DND-41 (cell line): ENCODE results near the gene CDC25C.

ENCODE experiments used
- ATAC-seq: fragments of 200-7000 bp; cut with Tn5 transposase; 3 replicates; pipeline ENCODE4 v1.9.1; 2021; ENCODE audit warnings: low read depth; ENCODE audit not compliant: insufficient read depth
- DNase-seq: peaks from one replicate; pipeline ENCODE4 v3.0.0-alpha.2; 2020
- H2AFZ ChIP-seq: 2 replicates; pipeline ENCODE4 v1.6.0; 2012; ENCODE audit warnings: low read depth, low read length
- H3K27ac ChIP-seq: 2 replicates; pipeline ENCODE4 v1.5.1; 2012; ENCODE audit warnings: low read length, inconsistent platforms
- H3K27me3 ChIP-seq: fragments of 200-600 bp; sonication (generic); 2 replicates; pipeline ENCODE4 v1.6.0; 2012; ENCODE audit warnings: low read length, mild to moderate bottlenecking, inconsistent platforms; ENCODE audit not compliant: insufficient read depth, poor library complexity
- H3K36me3 ChIP-seq: 2 replicates; pipeline ENCODE4 v1.5.1; 2012; ENCODE audit warnings: low read length, inconsistent platforms; ENCODE audit not compliant: insufficient read depth
- H3K4me1 ChIP-seq: 2 replicates; pipeline ENCODE4 v1.5.1; 2012; ENCODE audit warnings: mild to moderate bottlenecking, low read length; ENCODE audit not compliant: insufficient read depth
- H3K4me2 ChIP-seq: 2 replicates; pipeline ENCODE4 v1.6.0; 2012; ENCODE audit warnings: mild to moderate bottlenecking, moderate library complexity, low read length, inconsistent platforms; ENCODE audit not compliant: insufficient read depth
- H3K4me3 ChIP-seq, 2 experiments: fragments of 200-600 bp in 1 of 2; shearing (Covaris generic) in 1 of 2; 2 replicates each; pipeline ENCODE4 v1.5.1; 2012 to 2016; ENCODE audit warnings: inconsistent platforms in 2 of 2, low read length in 2 of 2, mild to moderate bottlenecking in 2 of 2, low read depth in 1 of 2, moderate library complexity in 1 of 2
- H3K79me2 ChIP-seq: 2 replicates; pipeline ENCODE4 v1.6.0; 2012; ENCODE audit warnings: low read length, inconsistent platforms; ENCODE audit not compliant: insufficient read depth
- H3K9ac ChIP-seq: 2 replicates; pipeline ENCODE4 v1.6.0; 2012; ENCODE audit warnings: low read depth, mild to moderate bottlenecking, inconsistent platforms, low read length, moderate library complexity
- H3K9me3 ChIP-seq: 2 replicates; pipeline ENCODE4 v1.5.1; 2012; ENCODE audit warnings: low read length, moderate library complexity, mild to moderate bottlenecking, inconsistent platforms; ENCODE audit not compliant: insufficient read depth, severe bottlenecking
- H4K20me1 ChIP-seq: 2 replicates; pipeline ENCODE4 v1.6.0; 2012; ENCODE audit warnings: low read length; ENCODE audit not compliant: insufficient read depth
- EZH2 ChIP-seq: IDR thresholded peaks from 3 replicates; pipeline ENCODE4 v1.6.1; 2012; ENCODE audit warnings: borderline replicate concordance, low read depth, mild to moderate bottlenecking, moderate library complexity, low read length, inconsistent platforms; ENCODE audit not compliant: severe bottlenecking
- TF ChIP-seq, protein P1 (sequence below): IDR thresholded peaks from 2 replicates; pipeline ENCODE4 v1.5.1; 2012; ENCODE audit warnings: borderline replicate concordance, low read length, moderate library complexity, mild to moderate bottlenecking; ENCODE audit not compliant: poor library complexity, severe bottlenecking; ENCODE audit errors: extremely low read depth

Gene CDC25C

DNA sequence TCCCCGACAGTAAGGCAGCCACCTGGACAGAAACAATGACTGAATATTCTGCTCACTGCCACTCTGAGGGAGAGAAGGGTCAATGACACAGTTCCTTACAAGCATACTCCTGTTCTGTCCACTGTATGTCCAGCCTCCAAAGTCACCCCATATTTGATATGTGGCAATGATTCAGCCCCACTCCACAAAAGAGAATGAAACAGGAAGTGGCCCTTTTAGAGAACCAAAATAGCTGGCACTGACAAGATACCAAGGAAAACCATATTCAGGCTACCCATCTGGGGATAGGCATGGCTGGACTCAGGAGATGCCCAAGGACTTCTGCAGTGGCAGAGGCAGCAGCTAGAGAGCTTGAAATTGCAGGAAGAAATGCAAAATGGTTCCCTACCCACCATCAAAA lies 44.4 kb downstream of the CDC25C start:
- Histone ChIP-seq H4K20me1 (no peaks in the 10 kb centered on the region), H3K27me3 (no peaks in the 10 kb centered on the region), H3K27ac (peak overlapping the region; percentile 20; the same call in 1 of the 2 replicates), H3K79me2 (no peaks in the 10 kb centered on the region), H3K4me1 (no peaks in the 10 kb centered on the region), H3K36me3 (peaks cover 56% of the 10 kb centered on the region), H3K4me3 (no peak overlapping the region), H2AFZ (no peak overlapping the region), H3K4me2 (no peak overlapping the region), H3K9me3 (no peaks in the 10 kb centered on the region), H3K9ac (no peak overlapping the region)
- DNase-seq: no peak
- no peak for ATAC-seq
- TF ChIP-seq EZH2: no peak
- TF ChIP-seq, protein P1, sequence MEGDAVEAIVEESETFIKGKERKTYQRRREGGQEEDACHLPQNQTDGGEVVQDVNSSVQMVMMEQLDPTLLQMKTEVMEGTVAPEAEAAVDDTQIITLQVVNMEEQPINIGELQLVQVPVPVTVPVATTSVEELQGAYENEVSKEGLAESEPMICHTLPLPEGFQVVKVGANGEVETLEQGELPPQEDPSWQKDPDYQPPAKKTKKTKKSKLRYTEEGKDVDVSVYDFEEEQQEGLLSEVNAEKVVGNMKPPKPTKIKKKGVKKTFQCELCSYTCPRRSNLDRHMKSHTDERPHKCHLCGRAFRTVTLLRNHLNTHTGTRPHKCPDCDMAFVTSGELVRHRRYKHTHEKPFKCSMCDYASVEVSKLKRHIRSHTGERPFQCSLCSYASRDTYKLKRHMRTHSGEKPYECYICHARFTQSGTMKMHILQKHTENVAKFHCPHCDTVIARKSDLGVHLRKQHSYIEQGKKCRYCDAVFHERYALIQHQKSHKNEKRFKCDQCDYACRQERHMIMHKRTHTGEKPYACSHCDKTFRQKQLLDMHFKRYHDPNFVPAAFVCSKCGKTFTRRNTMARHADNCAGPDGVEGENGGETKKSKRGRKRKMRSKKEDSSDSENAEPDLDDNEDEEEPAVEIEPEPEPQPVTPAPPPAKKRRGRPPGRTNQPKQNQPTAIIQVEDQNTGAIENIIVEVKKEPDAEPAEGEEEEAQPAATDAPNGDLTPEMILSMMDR: no peak

DNA sequence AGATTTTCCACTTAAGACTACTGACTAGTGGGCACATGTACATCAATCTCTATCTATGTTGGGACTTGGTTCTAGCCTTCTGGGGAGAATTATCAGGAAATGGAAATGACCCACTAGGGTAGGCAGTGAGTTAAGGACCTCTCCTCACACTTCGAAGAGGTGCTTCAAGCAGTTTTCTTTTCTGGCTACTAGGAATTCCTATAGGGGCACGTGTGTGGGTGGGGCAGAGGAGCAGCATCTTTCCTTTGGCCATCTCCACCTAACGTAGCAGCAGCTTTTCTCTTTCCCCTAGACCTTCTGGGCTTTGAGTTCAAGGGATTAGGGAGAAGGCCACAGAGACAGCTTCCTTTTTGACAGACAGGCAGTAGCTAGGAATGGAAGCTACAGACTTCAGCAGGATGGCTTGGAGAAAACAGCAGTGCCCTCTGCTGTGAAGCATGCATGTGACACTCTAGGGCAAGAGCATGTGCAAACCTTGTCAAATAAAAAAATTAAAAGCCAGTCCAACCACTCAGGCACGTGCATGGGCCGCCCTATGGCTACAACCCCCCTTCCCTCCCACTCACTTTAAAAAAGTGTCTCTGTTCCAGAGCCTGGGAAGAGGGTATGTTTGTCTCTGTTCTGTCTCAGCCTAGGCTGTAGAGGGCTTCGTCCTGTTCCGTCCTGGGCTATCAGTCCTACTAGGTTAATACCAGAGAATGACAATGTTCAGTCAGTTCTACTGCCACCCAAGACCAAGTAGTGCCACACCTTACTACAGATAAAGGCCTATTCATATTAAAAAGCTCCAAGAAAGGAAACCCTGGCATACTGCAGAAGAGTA lies 48.5 kb downstream of the CDC25C start:
- H3K9ac ChIP-seq: no peak overlapping the region
- H3K4me3 ChIP-seq: no peak overlapping the region
- no peak overlapping the region for H3K27ac ChIP-seq
- H3K4me2 ChIP-seq: no peak overlapping the region
- no peaks in the 10 kb centered on the region for H3K27me3 ChIP-seq
- DNase-seq (peak; percentile 23), ATAC-seq (peak; percentile 75; the same call in 2 of the 3 replicates)
- H3K36me3 ChIP-seq: peaks cover 31% of the 10 kb centered on the region
- H3K79me2 ChIP-seq: no peaks in the 10 kb centered on the region
- no peaks in the 10 kb centered on the region for H3K4me1 ChIP-seq
- H3K9me3 ChIP-seq: no peaks in the 10 kb centered on the region
- TF ChIP-seq, protein P1: peak; percentile 58
- TF ChIP-seq EZH2: no peak
- H4K20me1 ChIP-seq: no peaks in the 10 kb centered on the region
- no peak overlapping the region for H2AFZ ChIP-seq

DNA sequence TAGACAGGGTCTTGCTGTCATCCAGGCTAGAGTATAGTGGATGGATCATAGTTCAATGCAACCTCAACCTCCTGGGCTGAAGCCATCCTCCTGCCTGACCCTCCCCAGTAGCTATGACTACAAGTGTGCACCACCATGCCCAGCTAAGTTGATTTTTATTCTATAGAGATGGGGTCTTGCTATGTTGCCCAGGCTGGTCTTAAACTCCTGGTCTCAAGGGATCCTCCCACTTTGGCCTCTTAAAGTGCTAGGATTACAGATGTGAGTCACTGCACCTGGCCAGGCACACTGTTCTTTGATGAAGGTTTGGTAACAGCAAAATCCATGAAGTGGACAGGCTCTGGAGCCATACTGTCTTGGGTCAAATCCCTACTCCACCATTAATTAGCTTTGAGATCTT lies 50.7 kb downstream of the CDC25C start:
- no peak for TF ChIP-seq EZH2
- TF ChIP-seq, protein P1: no peak
- Histone ChIP-seq H3K4me2 (no peak overlapping the region), H3K36me3 (peaks cover 15% of the 10 kb centered on the region; the same call in 1 of the 2 replicates), H3K27ac (no peak overlapping the region), H3K79me2 (no peaks in the 10 kb centered on the region), H2AFZ (no peak overlapping the region), H3K9me3 (no peaks in the 10 kb centered on the region), H3K9ac (no peak overlapping the region), H4K20me1 (no peaks in the 10 kb centered on the region), H3K4me3 (no peak overlapping the region), H3K27me3 (no peaks in the 10 kb centered on the region), H3K4me1 (no peaks in the 10 kb centered on the region)
- DNase-seq: no peak
- no peak for ATAC-seq
